ENCODE results near the gene CALML3. TPM values are rescaled to one million over a fixed set of nuclear protein-coding genes. Genes with fewer than 3 reads are reported as not detected.

CALML3 gene
- total RNA-seq, 1 donor from 2014 or later, result not detected

DNA sequence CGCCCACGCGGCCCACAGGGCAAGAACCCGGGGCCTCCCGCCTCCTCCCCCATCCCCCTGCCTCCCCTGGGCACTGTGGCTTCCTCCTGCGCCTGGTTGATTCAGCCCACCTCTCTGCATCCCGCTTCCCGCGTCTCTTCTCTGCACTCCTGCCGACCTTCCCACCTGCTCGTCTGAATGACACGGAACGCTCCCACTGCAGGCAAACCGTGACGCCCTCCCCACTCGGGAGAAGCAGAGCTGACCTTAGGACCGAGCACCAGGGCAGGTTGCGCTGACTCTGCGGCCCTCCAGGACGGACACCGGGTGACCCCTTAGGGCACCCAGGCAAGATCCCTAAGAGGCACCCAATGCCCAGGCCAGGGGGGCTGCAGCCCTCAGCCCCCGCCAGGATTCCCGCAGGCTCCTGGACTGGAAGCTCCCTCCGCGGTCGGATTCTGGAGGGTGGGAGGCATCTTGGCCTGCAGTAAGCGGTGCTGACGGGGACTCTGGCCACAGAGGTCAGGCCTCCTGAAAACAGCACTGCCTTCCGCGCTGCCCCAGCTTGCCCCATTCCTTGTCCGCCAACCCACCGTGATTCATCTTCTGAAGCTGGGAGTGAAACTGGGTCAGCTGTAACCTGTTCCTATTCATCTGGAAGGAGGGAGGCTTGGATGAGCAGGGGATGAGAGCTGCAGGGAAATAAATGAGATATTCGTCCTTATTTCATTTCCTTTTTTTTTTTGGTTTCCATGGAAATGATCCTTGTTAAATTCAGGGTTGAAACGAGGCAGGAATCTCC lies 990 bp downstream of the CALML3 start:
- DNase-seq (ENCODE audit: low read depth, low spot score), result no peak

DNA sequence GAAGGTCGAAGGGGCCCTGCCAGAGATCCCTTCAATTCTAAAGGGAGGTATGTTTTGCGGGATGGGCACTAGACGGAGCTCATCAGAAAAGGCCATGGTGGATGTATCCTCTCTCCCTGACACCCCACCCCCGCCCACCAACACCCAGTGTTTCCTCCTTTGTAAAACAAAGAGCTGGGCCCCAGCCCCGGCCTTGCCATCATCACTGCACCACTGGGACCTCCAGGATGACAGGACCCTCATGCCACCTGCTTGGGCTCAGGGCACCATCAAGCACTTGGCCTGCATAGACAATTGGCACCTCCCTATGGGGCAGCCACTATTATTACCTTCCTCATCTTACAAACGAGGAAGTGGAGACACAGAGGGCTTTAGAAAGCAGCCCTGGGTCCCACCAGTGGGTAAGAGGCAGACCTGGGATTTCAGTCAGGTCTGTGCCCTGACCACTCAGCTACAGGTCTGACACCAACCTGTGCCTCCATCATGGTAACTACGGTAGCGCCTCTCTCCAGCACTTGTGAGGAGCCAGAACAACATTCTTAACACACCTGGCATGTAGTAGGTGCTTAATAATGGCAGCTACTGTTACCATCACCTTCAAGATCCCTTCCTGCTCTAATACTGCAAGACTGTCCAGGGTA lies 2.0 kb downstream of the CALML3 start:
- DNase-seq (ENCODE audit: low read depth, low spot score), result no peak

DNA sequence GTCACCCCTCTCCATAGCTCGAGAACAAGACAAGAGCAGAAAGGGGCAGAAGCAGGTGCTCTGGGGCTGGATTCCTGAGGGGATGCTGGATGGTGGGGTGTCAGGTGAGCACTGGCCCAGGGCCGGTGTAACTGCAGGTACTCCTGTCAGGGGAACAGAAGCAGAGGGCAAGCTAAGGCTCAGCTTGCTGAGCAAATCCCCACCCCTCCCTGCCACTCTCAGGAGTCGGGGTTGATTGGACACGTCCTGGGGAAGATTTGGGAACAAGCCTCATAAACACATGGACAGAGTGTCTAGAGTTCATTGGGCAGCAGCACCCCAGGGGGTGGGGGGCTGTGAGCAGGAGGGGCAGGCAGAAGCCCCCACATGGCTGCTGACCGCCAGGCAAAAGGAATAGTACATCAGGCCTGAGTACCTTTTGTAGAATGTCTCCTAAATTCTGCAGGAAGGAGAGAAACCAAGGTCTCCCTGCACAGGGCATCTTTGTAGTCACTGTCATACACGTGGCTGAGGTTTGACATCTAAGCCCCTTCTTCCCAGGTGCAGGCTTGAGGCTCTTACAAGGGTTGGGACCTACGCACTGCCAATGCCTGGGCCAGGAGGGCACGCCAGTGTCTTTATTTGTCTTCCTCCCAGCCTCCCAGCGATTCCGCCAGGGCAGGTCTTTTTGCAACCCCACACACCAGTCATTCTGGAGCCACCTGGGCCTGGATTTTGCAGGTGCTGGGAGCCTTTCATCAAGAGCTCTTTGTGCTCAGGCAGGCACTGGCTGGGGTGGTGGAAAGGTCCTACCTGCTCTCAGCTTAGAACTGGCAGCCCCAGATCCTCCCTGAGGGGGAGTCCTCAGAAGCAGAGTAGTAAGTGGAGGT lies 2.8 kb downstream of the CALML3 start:
- DNase-seq (ENCODE audit: low read depth, low spot score), result no peak

DNA sequence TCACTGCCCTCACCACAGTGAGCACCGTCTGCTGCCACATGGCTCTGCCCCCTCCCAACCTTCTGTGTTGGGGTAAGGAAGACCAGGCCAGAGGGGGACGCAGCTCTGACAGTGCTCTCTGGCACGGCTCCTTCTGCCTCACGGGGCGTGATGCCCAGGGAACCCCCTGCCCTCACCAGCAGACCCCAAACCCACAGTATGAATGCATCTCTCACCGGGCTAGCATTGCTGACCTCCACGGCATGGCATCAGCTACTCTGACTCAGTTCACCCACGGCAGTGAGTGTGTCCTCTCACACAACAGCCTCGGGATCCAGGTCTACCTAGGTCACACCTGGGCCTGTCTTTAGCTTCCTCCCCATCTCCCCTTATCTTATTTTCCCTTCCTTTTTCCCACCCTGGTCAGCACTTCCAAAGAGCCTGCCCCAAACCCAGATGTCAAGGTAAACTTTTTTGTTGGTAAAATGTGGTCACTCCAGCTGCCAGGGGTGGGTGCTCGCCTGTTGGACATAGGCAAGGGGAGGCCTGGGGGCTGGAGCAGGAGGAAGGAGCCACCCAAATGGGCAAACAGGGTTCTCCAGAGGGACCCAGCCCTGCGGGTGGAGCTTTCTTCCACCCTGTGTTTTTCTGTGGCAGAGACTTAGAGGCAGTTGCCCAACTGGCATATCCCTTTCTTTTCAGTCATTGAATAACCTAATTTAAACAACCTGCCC lies 4.4 kb downstream of the CALML3 start:
- no peak for DNase-seq (ENCODE audit: low read depth, low spot score)

DNA sequence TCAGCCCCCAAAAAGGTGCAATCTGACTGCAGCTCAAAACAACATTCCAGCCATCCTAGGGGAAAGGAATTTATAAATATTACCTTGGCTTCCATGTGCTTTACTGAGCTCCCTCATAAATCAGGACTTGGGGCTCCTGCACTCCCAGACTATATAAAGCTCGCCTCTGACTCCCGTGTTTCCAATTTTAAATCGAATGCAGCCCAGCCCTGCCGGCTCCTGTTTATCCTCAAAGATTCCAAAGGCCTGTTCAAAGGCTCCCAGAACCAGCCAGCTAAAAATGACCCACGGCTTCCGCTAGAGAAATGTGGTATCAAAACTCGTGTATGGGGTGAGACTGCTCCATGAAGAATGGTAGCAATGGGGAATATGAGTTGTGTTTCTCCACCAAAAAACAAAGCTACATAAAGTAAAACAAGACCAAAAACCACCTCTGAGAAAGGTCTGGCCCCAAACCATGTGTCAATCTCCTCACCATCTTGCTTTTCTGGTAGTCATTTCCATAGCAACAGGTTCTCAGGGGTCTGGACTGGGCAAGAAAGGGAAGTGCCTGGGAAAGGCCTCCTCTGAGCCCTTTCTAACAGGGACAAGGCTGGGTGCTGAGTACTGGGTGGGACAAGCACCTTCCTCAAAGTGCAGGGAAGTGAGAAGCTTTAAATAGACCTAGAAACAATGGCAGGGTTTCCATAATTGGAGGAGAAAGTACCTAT lies 5.1 kb downstream of the CALML3 start:
- no peak for DNase-seq (ENCODE audit: low read depth, low spot score)

DNA sequence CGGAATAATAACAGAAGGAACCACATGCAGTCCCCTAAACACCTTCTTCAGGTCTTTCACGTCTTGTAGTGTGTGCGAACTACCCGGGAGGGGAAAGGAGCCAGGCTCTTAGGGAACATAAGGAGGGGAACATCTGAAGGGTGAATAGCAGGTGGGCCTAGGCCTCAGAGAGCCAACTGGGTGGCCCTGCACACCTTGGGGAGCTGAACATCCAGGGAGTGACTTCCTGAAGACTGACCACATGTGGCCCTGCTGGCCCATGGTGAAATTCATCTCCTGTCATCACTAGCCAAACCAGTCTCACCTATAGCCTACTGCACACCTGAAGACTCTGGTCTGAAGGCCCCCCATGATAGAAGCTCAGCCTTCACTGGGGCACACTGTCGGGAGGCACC lies 5.6 kb downstream of the CALML3 start:
- DNase-seq (ENCODE audit: low read depth, low spot score), result no peak

DNA sequence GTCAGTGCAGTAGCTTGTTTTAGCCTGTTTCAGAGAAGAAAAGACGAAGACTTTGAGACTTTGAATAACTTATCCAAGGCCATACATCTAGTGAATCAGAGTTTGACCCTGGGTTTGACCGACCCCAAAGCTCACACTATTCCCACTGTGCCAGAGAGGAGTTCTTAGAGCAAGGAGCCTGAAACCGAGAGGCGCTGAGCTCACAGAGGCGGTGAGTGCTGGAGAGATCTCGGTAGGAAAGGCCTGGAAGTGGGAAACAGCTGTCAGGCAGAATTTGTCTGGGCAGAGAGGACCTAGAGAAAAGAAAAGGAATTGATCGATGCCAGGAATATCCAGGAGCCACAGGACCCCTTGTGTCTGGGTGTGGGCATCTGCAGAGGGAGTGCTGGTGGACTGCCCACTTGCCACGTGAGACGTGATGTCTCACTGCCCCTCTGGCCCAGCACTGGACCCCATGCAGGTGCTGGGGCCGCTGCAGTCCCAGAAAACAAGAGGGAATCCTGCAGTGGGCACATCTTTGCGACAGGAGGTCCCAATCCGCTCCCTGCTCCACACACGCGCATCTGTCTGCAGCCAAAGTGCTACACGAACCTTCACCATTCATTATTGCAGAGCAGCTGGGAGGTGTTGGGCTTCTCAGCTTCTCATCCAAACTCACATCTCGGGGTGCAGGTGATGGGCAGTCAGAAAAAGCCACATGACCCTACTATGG lies 6.2 kb downstream of the CALML3 start:
- DNase-seq (ENCODE audit: low read depth, low spot score), result no peak

DNA sequence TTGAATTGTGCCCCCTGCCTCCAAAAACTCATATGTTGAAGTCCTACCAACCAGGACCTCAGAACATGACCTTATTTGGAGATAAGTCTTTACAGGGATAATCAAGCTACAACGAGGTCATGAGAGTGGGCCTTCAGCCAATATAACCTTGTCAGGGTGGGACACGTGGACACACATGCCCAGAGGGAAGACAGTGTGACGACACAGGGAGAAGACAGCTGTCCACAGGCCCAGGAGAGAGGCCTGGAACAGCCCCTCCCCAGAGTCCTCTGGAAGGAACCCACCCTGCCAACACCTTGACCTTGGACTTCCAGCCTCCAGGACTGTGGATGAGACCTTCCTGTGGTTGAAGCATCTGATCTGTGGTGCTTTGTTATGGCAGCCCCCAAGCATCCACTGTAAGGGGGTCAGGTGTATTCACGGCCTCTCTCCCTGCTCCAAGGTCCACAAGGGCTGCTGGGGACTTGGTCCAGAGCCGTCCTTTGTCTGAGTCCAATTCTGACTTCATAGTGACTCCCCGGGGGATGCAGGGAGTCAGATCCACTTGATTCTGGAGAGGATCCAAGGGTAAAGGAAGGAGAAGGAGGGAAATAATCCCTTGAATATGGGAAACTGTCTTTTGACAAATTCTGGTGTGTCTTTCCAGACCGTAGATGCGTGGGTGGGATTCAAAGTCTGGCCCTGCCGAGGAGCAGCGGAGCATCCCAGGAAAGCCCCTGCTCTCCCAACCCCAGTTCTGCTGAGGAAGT lies 7.0 kb downstream of the CALML3 start:
- no peak for DNase-seq (ENCODE audit: low read depth, low spot score)

DNA sequence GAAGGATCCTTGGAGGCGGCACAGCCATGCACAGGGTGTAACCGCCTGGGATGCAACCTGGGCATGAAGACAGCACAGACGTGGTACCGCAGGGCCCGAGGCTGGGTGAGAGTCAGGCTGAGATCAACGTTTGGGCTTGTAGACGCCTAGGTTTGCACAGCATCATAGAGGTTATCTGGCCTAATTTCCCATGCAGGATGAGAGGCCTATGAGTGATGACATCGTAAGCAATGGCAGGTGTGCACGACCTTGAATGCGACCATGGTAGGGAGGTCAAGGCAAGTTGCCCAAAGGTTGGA lies 7.5 kb downstream of the CALML3 start:
- no peak for DNase-seq (ENCODE audit: low read depth, low spot score)

DNA sequence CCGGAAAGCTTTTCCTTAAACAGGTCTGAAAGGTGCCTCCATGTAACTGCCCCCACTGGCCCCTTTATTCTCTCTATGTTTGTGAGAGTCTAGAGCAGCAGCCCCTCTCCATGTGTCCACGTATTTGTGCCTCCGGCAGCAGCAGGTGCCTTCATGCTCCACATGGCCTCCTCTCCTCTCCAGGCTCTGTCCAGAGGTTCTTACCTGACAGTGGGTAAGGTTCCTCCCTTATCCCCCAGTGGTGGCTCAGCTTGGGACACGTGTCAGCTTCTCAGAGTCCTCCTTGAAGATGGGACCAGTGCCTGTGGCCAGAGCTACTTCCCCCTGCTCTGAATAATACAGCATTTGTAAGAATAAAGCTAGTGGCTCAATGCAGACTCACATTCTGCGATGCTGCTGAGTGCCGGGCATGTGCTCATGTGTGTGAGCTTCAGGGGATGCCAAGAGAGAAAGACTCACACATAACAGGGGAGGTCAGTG lies 7.9 kb downstream of the CALML3 start:
- no peak for DNase-seq (ENCODE audit: low read depth, low spot score)

DNA sequence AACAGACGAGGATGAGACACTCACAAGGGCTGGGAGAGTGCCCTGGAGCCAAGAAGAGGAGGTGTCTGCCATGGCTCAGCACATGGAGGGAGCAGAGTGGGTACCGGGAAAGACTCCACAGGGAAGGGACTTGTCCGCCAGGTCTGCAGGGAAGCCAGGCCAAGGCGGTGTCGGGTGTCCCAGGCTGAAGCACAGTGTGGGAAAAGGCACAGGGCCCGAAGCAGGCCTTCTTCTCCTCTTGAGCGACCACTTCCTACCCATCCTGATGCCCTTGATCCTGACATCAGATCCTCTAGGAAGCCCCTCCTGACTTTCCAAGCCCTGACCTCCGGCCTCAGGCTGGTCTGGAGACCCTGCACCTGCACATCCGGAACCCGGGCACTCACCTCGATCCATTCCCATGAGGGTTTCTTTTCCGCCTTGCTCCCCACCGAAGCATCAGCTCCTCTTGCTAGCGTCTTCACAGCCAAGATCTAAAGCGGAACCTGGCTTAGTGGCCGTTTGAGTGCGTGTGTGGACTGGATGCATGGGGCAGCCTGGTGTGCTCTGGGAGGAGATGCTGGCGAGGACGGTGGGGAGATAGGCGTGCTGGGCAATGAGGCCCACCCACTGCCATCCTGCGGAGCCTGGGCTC lies 8.5 kb downstream of the CALML3 start:
- no peak for DNase-seq (ENCODE audit: low read depth, low spot score)

DNA sequence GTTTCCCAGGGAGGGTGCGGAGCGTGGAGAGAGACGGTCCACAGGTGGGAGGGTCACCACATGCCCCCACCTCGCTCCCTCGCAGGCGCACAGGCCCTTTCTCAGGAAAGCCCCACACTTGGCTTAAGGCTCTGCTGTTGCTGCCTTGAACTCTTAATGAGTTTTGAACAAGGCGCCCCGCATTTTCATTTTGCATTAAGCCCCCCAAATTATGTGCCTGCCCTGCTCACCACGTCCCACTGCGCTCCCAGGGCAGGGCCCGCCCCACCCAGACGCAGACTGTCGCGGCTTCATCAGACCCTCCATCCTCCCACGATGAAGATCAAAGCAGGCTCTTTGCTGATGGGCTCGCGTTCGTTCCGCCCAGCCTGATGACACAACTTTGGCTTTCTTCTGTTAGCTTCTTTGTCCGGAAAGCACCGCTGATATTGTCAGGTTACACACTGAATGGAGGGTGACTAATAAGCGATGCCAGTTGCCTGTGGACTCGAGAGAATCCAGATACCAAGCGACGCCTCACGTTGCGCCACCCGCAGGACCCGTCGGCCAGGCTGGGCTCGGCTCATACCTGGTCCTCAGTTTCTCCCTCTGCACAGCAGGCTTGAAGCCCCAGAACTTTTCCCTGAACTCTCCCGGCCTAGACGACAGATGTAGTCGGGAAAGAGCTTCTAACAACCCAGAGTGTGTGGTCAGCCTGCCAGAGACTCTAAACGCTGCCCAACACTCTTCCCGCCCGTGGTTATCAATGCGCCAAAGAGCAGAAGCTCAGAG lies 9.5 kb downstream of the CALML3 start:
- DNase-seq (ENCODE audit: low read depth, low spot score), result no peak

DNA sequence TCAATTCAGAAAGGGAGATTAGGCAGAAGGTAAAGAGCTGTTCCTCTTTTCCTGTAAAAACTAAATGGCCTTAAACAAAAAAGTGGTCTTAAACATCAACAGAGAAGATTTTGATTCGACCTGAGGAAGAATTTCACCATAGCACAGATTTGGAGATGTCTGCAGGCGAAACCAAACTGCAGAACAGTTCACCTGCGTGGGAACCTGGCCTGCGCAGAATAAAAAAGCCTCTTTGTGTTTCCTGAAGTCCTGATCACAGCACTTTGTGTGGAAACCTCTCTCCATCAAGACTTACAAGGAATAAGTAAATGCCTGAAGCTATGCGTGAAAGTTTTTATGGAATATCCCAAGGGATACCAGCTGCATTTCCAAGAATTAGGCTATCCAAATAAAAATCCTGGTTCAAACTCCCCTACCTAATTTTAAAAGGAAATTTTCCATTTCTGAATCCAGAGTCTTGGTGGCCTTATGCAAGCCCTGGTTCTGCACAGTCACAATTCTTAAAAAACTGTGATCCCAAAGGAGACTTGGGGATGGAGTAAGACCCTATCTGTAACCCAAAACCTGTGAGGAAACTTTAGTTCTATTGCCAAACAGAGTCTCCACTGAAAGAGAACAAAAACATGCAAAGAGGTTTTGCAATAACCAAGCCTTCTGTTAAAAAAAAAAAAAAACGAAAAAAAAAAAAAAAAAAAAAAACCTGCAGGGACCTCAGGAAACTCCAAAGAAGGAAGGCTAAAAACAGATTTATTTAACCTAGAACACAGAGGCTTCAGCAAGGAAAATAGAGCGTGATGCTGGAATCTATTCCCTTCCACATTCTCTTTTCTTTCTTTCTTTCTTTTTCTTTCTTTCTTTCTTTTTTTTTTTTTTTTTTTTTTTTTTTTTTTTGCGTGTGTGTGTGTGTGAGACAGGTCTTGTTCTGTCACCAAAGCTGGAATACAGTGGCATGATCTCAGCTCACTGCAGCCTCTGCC lies 10.4 kb downstream of the CALML3 start:
- DNase-seq (ENCODE audit: low read depth, low spot score), result no peak

DNA sequence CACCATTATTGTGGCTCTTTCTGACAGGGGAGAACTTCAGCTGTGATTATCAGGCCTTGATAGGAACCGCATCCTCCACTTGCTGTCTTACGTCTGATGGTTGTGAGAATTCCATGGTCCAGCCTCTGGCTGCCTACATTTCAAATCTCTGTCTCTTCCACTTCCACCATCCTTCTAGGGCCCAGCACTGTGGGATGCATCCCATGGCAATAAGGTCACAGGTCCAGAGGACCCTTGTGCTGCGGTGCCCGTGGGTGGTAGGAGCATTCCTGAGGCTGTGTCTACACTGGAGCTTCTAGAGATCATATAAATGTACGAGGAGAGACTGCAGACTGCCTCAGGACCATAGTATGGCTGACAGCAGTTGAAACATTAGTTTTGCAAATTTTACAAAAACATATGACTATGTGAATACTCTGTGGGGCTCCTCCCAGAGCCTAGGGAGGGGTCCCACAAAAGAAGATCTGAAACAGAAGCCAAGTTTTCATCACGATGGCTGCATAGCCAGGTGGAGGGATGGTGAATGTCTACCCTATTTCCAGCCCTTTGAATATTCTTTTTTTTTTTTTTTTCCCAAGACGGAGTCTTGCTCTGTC lies 11.8 kb downstream of the CALML3 start:
- DNase-seq (ENCODE audit: low read depth, low spot score), result no peak

DNA sequence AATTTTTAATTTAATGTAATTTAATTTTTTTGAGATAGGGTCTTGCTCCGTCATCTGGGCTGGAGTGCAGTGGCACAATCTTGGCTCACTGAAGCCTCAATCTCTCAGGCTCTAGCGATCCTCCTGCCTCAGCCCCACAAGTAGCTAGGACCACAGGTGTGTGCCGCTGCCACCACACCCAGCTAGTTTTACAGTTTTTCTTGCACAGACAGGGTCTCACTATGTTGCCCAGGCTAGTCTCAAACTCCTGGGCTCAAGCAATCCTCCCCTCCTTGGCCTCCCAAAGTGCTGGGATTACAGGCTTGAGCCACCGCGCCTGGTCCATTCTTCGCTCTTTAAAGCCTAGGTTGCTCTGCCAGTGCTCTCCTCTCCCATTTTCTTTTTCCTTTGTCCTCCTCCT lies 12.9 kb downstream of the CALML3 start:
- no peak for DNase-seq (ENCODE audit: low read depth, low spot score)

DNA sequence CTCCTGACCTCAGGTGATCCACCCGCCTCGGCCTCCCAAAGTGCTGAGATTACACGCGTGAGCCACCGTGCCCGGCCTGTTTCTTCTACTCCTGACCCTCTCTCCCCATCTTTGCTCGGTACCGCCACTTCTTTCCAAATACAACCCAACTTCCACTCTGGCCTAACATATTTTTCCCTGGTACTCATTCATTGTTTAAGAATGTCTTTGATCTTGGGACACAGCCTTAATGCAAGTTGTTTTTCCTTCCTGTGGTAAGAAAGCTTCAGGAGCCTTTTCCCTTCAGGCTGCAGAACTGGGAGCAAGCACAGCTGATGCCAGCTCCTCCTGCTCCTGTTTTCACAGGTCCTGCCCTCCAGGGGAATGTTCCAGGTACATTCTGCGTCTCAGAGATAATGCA lies 13.7 kb downstream of the CALML3 start:
- DNase-seq (ENCODE audit: low read depth, low spot score), result no peak

Data from pulmonary artery endothelial cell (primary cell).